SK-N-MC (cell line): ENCODE measurements around the gene CFAP77.

Experiments
- DNase-seq: peaks from one replicate; pipeline ENCODE4 v3.0.0-alpha.2; 2011; ENCODE audit warnings: low read depth, low spot score
- H3K27ac ChIP-seq: fragments of 200-600 bp; sonication (generic); 2 replicates; pipeline ENCODE4 v1.5.1; 2016; ENCODE audit warnings: mixed run types
- H3K36me3 ChIP-seq: fragments of 200-600 bp; sonication (generic); 2 replicates; pipeline ENCODE4 v1.6.1; 2017; ENCODE audit warnings: antibody characterized with exemption, low read length, mixed read lengths; ENCODE audit not compliant: insufficient read depth
- H3K4me3 ChIP-seq: fragments of 200-600 bp; sonication (generic); 2 replicates; pipeline ENCODE4 v1.5.1; 2016
- H3K9ac ChIP-seq: fragments of 200-600 bp; sonication (generic); 2 replicates; pipeline ENCODE4 v1.8.0; 2017; ENCODE audit warnings: mixed run types, mixed read lengths; ENCODE audit not compliant: insufficient read length
- H3K9me3 ChIP-seq: fragments of 200-600 bp; sonication (generic); 2 replicates; pipeline ENCODE4 v1.6.1; 2017; ENCODE audit warnings: low read depth, mild to moderate bottlenecking, antibody characterized with exemption, low read length, moderate library complexity, mixed read lengths
- EZH2 ChIP-seq: fragments of 200-600 bp; sonication (generic); IDR thresholded peaks from one replicate; pipeline ENCODE4 v1.6.1; 2017; ENCODE audit warnings: antibody characterized with exemption
- FOXP2 ChIP-seq: optimal IDR thresholded peaks from 2 replicates; pipeline ENCODE3; 2011; ENCODE audit warnings: mild to moderate bottlenecking, moderate library complexity; ENCODE audit not compliant: insufficient read depth; ENCODE audit errors: extremely low read length, control extremely low read depth
- POLR2AphosphoS5 ChIP-seq: IDR thresholded peaks from 2 replicates; pipeline ENCODE4 v1.6.1; 2012; ENCODE audit warnings: mild to moderate bottlenecking, low read depth, low read length, borderline replicate concordance

The CFAP77 gene

DNA sequence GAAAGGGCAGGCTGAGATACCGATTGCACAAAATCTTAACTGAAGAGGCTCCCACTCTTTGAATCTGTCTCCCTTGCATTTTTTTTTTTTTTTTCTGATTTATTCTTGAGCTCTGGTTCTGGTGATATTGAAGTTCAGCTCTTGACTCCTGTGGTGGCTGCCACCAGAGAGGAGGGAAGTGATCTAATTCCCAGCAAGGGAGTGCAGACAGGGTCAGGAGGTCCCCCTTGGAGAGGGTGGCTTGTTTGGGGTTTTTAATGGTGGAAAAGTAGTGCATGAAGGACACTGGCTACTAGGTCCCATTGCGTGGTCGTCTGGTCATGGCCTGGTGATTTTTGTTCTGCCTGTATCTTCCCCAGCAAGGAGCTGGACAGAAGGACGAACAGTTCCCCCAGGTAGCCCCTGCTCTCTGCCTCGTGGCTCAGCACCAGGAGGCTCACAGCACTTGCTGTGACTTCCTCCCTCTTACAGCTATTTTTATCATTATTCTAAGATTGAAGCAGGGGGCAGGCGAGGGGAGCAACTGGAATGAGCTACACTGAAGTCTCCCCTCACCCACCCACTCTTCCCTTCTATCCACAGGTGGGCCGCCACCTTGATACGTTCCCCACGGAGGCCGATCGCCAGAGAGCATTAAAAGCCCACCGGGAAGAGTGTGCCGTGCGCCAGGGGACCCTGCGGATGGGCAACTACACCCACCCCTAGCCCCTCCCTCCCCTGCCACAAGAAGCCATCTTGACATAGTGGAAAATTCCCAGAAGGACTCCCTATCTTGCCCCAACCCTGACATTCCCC, 162.0 kb downstream of the CFAP77 start:
- Histone ChIP-seq H3K27ac (no peak overlapping the region), H3K36me3 (no peaks in the 10 kb centered on the region), H3K4me3 (no peak overlapping the region), H3K9me3 (no peaks in the 10 kb centered on the region), H3K9ac (no peak overlapping the region)
- no peak for DNase-seq
- TF ChIP-seq POLR2AphosphoS5, result no peak
- TF ChIP-seq EZH2, result no peak
- no peak for TF ChIP-seq FOXP2

DNA sequence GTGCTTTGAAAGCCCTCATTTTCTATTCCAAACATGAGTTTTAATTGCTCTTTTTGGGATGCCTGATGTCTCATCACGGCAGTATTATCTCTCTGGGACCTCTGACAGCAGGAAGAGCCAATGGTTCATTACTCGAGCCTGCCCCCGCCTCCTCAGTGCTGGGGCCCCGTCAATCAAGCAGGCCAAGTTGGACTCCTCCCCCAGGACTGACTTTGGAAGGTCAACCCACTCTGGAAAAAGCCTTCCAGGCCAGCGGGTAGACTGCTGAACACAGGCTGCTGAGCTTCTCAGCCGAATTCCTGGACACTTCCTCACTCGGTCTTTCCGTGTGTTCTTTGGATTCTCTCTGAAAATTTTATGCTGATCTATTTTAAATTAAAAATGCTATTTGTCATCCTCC, 162.9 kb downstream of the CFAP77 start:
- Histone ChIP-seq H3K9ac (no peak overlapping the region), H3K27ac (no peak overlapping the region), H3K4me3 (no peak overlapping the region), H3K9me3 (no peaks in the 10 kb centered on the region), H3K36me3 (no peaks in the 10 kb centered on the region)
- no peak for DNase-seq
- TF ChIP-seq POLR2AphosphoS5, result no peak
- TF ChIP-seq EZH2, result no peak
- TF ChIP-seq FOXP2, result no peak

DNA sequence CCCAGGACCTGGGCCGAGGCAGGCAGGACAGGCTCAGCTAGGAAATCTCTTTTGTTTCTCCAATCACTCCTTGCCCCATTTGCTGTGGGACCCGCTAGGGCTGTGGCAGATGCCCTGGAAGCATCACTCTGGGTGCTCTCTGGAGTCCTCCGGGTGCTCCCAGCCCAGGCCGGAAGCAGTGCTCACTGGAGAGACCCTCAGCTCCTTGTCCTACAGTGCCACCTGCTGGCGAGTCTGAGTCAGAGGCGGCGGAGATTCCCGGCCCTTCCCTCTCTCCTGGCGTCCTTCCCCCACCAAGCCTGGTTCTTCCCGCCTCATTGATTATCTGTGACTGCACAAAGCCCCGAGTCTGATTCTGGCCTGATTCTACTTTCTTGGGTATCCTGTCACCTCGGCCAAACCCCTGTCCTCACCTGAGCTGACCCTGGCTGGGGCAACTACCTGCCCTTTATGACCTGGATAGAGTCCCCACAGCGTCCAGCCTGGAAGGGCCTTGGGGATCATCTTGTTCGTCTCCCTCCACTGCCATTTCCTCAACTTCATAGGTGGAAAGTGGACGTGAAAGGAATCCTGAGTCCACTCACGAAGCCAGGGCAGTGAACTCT, 165.1 kb downstream of the CFAP77 start:
- TF ChIP-seq EZH2 (no peak), POLR2AphosphoS5 (no peak), FOXP2 (no peak)
- H3K9me3 ChIP-seq, result no peaks in the 10 kb centered on the region

DNA sequence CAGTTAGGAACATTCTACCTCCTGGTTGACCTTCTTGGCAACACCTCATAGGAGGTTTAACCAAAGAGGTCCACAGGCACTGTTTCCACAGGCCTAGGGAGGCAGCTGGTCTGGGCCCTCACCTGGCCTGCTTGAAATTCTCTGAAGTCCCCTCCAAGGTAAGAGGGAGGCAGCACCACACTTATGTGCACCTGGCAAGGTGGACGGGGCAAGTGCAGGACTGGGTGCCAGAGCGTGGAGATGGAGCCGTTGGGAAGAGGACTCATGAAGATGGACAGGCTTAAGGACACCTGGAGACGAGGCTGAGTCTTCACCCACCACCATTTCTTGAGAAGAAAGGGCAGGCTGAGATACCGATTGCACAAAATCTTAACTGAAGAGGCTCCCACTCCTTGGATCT, 165.8 kb downstream of the CFAP77 start:
- Histone ChIP-seq H3K36me3 (no peaks in the 10 kb centered on the region), H3K9me3 (no peaks in the 10 kb centered on the region), H3K9ac (no peak overlapping the region), H3K27ac (no peak overlapping the region), H3K4me3 (no peak overlapping the region)
- DNase-seq, result no peak
- no peak for TF ChIP-seq FOXP2
- no peak for TF ChIP-seq EZH2
- TF ChIP-seq POLR2AphosphoS5, result no peak

More for the DNA sequence above, 165.1 kb downstream of the CFAP77 start:
- no peak overlapping the region for H3K27ac ChIP-seq
- no peak overlapping the region for H3K9ac ChIP-seq
- H3K4me3 ChIP-seq, result no peak overlapping the region
- no peaks in the 10 kb centered on the region for H3K36me3 ChIP-seq
- DNase-seq, result no peak

DNA sequence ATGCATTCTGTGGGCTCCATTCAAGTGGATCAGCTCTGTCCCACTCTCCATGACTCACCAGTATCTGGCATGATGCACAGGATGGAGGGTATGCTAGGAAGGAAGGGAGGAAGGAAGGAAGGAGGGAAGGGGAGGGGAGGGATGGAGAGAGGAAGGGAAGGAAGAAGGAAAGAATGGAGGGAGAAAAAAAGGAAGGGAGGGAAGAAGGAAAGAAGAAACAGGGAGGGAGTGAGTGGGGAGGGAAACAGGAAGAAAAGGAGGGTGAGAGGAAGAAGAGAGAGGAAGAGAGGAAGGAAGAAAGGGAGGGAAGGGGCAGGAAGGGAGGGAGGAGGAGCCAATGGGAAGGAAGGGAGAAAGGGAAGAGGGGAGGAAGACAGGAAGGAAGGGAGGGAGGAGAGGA, 167.1 kb downstream of the CFAP77 start:
- no peak overlapping the region for H3K27ac ChIP-seq
- no peak overlapping the region for H3K9ac ChIP-seq
- H3K9me3 ChIP-seq, result no peaks in the 10 kb centered on the region
- TF ChIP-seq EZH2 (no peak), POLR2AphosphoS5 (no peak), FOXP2 (no peak)
- DNase-seq, result no peak
- no peaks in the 10 kb centered on the region for H3K36me3 ChIP-seq
- H3K4me3 ChIP-seq, result no peak overlapping the region

DNA sequence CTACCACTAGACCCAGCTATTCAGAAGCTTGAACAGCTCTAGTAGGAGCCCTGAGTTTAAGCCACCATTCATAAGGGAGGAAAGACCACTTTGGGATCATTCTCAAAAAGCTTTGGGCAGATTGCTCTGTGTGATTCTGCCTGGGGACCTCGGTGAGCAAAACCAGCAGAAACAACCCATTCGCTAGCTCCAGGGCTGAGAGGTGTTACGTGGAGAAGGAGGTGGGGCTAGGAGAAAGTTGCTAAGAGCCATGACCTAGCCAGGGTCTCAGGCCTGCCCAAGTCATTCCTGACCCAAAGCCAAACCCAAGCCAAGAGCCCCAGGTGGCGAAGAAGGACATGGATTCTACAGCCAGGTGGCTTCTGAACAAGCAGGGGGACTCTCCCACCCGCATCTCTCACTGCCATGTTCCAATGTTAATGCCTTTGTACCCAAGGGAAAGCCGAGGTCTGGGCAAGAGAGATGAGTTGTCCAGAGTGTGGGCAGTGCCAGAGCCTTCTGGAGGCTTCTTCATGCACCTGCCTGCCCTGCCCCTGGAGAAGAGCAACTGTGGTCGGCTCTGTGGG, 168.4 kb downstream of the CFAP77 start:
- no peaks in the 10 kb centered on the region for H3K9me3 ChIP-seq
- DNase-seq, result no peak
- no peak overlapping the region for H3K27ac ChIP-seq
- TF ChIP-seq EZH2 (no peak), FOXP2 (no peak), POLR2AphosphoS5 (no peak)
- H3K9ac ChIP-seq, result no peak overlapping the region
- no peak overlapping the region for H3K4me3 ChIP-seq
- no peaks in the 10 kb centered on the region for H3K36me3 ChIP-seq

DNA sequence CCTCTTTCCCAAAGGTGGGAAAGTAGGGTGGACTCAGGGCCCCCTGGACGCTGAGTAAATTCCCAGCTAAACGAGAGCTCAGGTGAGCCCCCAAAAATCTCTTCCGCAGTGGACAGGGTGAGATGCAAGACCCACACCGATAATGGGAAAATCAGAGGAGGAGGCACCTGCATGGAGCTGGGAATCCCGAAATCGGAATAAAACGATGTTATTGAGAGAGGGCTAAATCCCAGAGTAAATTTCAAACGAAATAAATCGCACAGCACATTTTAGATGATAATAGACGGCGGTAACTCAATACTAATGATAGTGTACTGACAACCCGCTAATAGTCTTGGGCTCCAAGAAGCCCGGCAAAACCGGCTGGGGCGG, 169.4 kb downstream of the CFAP77 start:
- Histone ChIP-seq H3K4me3 (no peak overlapping the region), H3K9me3 (no peaks in the 10 kb centered on the region), H3K9ac (no peak overlapping the region), H3K36me3 (no peaks in the 10 kb centered on the region), H3K27ac (no peak overlapping the region)
- TF ChIP-seq FOXP2, result no peak
- no peak for DNase-seq

DNA sequence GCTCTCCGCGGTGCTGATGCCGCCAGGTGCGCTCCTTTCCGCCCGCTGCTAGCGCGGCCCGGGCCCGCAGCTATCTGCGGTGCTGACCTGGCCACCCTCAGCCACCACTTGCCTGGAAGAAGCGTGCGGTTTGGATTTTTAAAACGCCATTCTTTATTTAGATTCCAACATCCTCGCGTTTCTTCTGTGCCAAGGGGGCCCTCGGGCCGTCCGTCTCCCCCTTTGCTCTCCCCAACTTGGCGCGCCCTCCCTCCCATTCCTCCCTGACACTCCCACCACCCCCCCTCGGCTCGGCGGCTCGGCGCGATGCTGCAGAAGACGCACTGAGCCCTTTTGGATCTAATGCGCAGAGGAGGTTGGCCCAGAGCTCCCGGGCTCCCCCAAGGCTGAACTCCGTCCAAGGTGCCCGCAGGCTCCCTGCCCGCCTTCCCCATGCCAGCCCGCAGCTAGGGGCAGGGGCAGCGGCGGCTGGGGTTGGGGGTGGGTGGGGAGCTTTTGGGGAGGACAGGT, 172.3 kb downstream of the CFAP77 start, which contains the start of gene BARHL1:
Gene BARHL1 (plus strand): TSS at position 331 of the 510 bp plus-strand sequence. CDS start 192 bp downstream, outside the sequence.
- H3K4me3 ChIP-seq, result no peak within 1 kb of the TSS
- no peak within 1 kb of the TSS for H3K27ac ChIP-seq
- H3K9me3 ChIP-seq, result no peaks in the 10 kb centered on the region
- no peaks in the 10 kb centered on the region for H3K36me3 ChIP-seq
- H3K9ac ChIP-seq, result no peak within 1 kb of the TSS
- TF ChIP-seq EZH2, result no peak
- no peak for TF ChIP-seq FOXP2
- no peak for TF ChIP-seq POLR2AphosphoS5
- no peak for DNase-seq
